GM18505 (cell line): ENCODE data around the gene SPAAR.
"Not testable (repeated sequence)": the region's sequence is repeated elsewhere in the genome, so short reads cannot be mapped to it uniquely, and the experiment has no call there.

Source experiments
- ATAC-seq: cut with Tn5 transposase; IDR thresholded peaks from one replicate; pipeline ENCODE4 v1.9.1; 2021; ENCODE audit not compliant: unreplicated experiment
- POLR2A ChIP-seq: IDR thresholded peaks from 4 replicates; pipeline ENCODE4 v1.6.1; 2011; ENCODE audit warnings: borderline replicate concordance; ENCODE audit not compliant: insufficient read depth, insufficient read length; ENCODE audit errors: extremely low read depth

SPAAR gene, protein sequence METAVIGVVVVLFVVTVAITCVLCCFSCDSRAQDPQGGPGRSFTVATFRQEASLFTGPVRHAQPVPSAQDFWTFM

DNA sequence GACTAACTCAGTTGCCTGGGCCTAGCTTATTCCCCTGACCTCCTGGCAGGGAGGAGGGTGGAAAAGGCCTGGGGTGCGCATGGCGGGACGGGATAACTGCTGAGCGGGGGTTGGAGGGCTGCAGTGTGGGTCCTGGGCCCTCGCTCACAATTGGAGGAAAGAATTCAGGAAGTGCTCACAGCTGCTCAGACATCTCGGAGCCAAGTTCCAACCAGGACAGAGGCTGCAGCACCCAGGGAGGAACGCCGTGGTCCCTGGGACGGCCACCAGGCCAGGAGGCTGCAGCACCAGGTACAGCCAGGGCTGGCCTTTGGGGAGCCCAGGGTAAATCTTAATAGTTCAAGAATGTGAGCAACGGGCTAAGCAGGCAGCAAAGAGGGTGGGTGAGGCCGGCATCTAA is at the start of gene SPAAR:
Gene SPAAR, plus strand, starts transcription at position 217 of the 400 bp plus-strand sequence. CDS start 974 bp downstream, outside the sequence.
- no peak for ATAC-seq
- no peak for TF ChIP-seq POLR2A

DNA sequence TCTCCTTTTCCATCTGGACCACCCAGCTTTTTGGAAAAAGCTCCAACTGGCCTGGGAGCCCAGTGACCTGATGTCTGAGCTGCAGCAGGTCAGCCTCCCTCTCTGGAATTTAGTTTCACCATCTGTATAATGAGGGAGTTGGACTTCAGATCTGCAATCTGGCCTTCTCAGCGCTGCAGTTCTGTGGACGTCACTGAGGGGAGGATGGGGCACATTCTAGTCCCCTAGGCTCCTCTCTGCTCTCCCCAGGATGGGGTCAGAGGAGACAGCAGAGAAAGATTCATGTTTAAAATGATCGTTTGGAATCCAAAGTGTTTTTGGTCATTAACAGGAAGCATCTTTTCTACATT is 49.3 kb upstream of the SPAAR start:
- no peak for ATAC-seq
- TF ChIP-seq POLR2A = no peak

DNA sequence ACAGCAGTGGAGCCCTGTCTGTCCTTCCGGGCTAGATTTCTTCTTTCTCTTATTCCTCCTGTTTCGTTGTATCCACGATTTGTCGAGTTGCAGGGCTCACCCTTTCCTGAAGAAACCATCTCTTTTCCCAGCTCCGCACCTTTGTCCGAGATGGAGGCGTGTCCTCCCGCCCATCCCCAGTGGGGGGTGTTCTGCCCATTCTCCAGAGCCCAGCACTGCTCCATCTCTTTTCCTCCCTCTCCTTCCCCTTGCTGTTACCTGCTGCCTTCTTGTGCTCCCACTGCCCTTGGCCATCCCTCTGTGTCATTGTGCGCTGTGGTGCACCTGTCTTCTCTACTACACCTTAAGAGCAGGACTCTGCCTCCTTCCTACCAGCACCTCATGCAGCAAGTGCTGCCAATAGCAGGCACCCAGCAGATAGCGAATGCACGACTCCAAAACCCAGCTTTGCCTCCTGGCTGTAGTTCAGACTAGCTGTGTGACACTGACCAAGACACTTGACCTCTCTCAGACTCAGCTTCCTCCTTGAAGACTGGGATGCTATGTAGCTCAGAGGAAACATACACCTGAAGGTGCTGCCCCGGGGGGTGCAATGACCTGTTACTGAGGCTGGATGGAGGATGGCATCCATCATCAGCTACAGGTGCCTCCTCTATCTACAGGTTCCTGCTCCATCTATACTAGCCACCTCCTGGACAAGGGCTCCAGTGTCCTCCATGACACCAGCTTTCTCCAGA is 48.0 kb upstream of the SPAAR start:
- TF ChIP-seq POLR2A = no peak
- no peak for ATAC-seq

DNA sequence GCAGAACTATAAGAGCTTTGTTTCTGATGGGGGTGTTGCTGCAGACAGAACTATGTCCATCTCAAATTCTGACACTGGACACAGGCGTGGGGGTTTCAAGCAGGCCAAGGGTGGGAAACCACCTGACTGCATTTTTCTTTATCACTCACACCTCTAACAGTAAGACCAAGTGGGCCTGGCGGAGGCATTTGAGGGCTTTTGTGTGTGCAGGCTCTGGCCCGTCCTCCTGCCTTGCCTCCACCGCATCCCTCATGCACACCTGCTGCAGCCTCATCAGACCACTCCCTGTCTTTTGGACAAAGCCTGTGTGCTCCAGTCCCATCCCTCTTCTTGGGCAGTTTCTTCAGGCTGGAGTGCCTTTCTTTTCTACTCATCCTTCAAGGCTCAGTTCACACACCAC is 47.0 kb upstream of the SPAAR start:
- TF ChIP-seq POLR2A = no peak

DNA sequence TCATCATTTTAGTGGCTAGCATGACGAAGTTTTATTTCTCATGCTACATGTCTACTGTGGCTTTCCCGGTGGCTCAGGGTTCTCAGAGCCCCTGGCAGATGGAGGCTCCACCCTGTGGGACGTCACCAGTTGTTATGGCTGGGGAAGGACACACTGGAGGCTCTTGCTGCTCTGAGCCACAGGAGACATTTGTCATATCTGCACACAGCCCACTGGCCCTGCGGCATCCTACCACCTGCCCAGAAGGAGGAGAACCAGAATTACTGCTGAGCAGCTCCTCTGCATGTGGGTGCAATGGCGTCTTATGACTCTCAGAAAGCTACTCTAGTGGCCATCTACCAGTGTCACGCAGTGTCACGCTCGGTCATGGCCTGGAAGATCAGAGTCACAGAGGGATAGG is 45.7 kb upstream of the SPAAR start:
- no peak for ATAC-seq
- TF ChIP-seq POLR2A = no peak

More for the DNA sequence above, 47.0 kb upstream of the SPAAR start:
- no peak for ATAC-seq

DNA sequence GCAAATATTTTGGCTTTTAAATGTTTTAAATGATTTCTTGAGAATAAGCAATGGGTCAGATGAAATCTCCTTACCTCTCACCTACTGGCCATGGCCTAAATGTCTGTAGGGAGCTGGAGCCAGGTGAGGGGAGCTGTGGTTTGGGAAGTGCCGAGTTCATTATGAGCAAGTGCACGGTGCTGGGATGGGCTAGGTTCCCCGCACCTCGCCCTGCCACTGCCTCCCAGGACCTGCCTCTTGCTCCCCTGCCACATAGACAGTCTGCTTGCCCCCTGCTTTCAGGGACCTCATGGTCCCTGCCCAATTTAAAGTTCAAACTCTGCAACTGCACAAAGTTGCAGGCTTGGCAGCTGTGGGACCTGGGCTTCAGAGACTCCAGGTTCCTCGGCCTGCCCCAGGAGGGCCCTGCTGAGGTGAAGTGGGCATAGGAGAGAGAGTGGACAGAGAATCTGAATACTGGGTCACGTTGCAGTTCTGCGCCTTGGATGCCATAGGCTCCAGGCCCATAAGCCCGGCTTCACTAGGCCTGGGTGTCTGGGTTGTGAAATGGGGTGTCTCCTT is 44.5 kb upstream of the SPAAR start:
- ATAC-seq = no peak
- TF ChIP-seq POLR2A = no peak

DNA sequence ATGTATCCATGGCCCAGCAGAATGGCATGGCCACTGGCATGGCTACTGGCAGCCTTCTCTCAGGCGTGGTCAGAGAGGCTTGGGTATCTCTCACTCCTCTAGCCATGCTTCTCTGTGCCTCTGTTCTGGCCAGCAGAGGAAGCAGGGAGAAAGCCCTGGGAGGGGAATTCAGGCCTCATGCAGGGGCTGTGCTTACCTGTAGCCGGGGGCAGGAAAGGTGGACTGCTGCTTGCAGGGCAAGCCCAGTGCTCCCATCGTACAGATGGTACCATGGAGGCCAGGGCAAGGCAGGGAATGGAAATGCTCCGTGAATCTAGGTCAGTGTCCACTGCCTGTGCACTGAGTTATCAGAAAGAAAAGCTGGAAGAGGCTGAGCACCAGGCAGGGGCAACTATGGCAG is 41.8 kb upstream of the SPAAR start:
- no peak for ATAC-seq
- TF ChIP-seq POLR2A = no peak

DNA sequence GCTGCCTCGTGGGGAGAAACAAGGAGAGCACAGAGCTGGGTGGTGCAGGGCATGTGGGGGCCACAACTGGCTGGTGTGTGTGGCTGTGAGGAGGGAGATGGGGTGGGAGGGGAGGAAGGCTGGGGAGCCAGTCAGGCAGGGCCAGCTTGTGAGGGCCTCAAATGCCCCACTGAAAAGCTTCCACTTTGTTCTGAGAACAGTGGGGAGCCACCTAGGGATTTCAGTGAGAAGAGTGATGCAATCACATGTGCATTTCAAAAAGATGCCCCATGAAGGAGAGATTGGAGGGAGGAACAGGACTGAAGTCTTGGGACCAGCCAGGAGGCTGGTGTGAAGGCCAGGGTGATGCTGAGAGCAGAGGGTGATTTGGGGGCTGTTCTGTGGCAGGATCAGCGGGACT is 40.4 kb upstream of the SPAAR start:
- ATAC-seq = no peak
- no peak for TF ChIP-seq POLR2A

DNA sequence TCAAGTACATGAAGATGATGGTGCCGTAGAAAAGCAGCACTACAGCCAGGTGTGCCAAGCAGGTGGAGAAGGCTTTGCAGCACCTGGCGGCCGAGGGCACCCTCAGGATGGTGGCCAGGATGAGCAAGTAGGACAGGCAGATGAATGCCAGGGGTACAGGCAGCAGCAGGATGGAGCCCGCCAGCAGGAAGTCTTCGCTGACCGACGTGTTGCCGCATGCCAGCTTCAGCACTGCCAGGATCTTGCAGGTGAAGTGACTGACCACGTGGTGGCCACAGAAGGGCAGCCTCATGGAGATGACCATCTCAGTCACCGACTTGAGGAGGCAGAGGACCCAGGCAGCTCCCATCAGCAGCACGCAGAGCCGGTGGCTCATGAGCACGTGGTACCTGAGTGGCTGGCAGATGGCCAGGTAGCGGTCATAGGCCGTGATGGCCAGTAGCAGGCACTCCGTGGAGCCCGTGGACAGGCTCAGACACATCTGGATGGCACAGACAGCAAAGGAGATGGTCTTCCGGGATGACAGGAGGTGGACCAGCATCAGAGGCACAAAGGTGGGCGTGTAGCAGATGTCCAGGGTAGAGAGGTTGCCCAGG is 39.6 kb upstream of the SPAAR start:
- ATAC-seq = no peak
- no peak for TF ChIP-seq POLR2A

DNA sequence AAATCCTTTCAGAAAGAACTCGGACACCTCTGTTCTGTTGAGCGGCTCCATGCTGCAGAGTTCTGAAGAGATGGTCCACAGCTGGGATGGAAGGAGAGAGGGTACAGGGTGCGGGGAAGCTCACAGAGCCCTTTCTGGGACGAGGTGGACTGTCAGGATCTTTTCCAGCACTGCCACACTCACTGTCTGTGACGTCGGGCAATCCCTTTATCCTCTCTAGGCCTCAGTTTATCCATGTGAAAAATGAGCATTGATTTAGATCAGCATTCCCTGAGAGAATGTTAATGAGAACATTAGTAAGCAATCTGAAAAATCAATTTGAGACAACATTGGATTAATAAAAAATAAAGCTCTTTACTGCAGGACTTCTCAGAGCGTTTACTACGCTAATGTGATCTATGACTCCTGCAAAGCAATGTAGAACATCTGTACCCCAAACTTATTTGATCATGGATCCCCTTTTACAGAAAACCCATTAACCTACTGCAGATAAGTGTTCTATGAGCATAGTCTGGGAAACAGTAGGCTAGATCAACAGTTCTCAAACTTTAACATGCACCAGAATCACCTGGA is 38.9 kb upstream of the SPAAR start, which contains the start of gene OR13J1:
Gene OR13J1, minus strand, starts transcription at position 51 of the 573 bp plus-strand sequence. Its CDS starts 0 bp downstream, at position 51.
- ATAC-seq = no peak

DNA sequence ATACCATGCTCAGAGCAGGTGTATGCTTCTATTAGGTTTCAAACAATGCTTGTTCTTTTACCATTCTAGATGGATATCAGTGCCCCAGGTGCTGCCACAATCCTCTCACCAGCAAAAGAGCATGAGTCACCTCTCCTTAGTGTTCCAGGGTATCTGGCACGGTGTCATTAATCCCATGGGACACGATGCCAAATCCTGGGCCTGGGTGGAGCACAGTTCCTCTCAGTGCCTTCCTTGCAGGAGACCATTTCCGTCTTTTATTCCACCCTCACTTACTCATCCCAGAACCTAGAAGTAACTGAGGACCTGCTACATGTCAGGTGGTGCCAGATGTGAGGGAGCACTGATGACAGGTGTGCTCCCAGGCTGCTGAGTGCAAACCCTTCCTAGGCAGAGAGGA is 37.7 kb upstream of the SPAAR start:
- no peak for TF ChIP-seq POLR2A
- ATAC-seq = no peak

More for the DNA sequence above, 38.9 kb upstream of the SPAAR start, which contains the start of gene OR13J1:
- TF ChIP-seq POLR2A = no peak

DNA sequence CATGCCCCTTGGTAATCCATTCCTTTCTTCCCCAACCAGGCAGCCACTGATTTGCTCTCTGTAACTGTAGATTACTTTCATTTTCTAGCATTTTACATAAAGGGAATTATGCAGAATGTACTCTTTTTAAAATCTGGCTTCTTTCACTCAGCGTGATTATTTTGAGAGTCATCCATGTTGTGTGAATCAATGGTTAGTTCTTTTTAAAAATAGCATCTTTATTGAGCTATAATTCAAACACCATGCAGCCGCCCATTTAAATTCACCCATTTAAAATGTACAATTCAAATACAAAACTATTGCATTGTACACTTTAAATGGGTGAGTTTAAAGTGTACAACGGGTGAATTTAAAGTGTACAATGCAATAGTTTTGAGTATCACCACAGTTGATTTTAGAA is 36.8 kb upstream of the SPAAR start:
- TF ChIP-seq POLR2A = no peak
- no peak for ATAC-seq

DNA sequence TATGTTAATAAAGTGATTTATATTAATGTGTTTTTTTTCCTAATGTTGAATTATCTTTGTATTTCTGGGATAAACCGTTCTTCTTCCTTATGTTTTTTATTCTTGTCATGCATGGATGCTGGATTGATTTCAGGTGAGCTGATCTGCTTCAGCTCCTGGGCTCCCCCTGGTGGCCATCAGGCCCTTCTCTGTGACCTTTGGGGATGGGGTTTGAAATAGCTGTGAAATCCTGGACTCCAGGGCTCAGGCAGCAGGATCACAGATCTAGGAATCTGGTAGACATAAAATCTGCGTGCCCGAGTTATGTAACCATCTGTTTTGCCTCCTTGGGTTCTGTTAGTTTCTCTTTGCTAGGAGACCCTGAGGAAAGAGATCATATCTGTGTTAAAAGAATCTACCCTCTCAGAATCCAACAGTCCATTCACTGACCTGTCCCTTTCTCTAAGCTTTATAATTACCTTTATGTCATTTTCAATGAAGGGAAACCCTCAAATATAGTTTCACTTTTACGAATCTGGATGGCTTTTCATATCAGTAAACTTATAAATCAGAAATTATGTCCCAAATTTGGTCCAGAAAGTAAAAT is 26.9 kb upstream of the SPAAR start:
- TF ChIP-seq POLR2A = no peak
- ATAC-seq = no peak

DNA sequence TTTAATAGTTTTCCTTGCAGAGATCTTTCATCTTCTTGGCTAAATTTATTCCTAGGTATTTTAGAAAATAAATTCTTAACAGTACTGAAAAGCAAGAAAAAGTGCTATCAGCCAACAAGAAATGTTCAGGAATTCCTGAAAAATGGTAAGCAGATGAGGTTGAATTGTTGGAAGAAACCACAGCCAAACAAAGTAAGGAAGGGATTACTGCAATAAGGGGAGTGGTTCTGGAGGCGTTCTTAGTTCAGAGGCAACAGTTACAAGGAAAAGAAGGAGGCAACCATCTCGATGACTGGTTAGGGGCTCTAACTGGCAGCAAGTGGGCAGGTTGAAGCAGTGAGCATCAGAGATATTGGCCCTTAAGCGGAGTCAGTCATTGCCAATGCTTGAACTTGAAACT is 26.3 kb upstream of the SPAAR start:
- no peak for ATAC-seq
- TF ChIP-seq POLR2A = no peak

DNA sequence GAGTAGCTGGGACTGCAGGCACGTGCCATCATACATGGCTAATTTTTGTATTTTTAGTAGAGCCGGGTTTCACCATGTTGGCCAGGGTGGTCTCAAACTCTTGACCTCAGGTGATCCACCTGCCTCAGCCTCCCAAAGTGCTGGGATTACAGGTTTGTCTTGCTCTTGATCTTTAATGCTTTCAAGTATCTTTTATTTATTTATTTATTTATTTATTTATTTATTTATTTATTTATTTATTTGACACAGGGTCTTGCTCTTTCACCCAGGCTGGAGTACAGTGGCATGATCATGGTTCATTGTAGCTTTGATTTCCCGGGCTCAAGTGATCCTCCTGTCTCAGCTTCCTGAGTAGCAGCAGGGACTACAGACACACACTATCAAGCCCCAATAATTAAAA is 24.4 kb upstream of the SPAAR start:
- ATAC-seq = not testable (repeated sequence)
